Retinal pigment epithelial cell (primary cell): ENCODE data around the gene WDR89.
"Not testable (repeated sequence)": the region's sequence is repeated elsewhere in the genome, so short reads cannot be mapped to it uniquely, and the experiment has no call there.

Source experiments
- DNase-seq: peaks from one replicate; pipeline ENCODE4 v3.0.0-alpha.2; 2010; ENCODE audit warnings: low read depth
- H3K4me3 ChIP-seq: 2 replicates; pipeline ENCODE4 v1.5.1; 2011; ENCODE audit warnings: mild to moderate bottlenecking, low read length, control low read depth, moderate library complexity
- TF ChIP-seq, protein P1 (sequence below): conservative IDR thresholded peaks from 2 replicates; pipeline ENCODE4 v1.5.1; 2011; ENCODE audit warnings: low read depth, low read length, control low read depth, inconsistent platforms

The WDR89 gene

DNA sequence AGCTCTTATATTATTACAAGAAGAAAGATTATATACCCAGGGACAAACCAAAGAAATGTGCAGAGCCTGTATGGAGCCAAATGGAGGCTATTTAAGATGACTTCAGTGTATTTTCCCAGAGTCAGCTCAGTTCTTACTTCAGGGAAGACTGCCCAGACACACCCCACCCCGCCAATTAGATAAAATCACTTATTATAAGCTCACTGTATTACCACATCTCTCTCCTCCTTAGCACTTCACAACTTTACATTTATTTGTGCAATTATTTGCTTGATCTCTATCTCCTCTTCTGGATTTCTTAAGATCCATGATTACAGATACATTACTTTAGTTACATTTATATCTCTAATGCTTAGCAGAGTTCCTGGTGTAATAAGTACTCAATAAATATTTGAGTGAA, 24.7 kb upstream of the WDR89 start:
- no peak overlapping the region for H3K4me3 ChIP-seq
- DNase-seq, result no peak
- TF ChIP-seq, protein P1, sequence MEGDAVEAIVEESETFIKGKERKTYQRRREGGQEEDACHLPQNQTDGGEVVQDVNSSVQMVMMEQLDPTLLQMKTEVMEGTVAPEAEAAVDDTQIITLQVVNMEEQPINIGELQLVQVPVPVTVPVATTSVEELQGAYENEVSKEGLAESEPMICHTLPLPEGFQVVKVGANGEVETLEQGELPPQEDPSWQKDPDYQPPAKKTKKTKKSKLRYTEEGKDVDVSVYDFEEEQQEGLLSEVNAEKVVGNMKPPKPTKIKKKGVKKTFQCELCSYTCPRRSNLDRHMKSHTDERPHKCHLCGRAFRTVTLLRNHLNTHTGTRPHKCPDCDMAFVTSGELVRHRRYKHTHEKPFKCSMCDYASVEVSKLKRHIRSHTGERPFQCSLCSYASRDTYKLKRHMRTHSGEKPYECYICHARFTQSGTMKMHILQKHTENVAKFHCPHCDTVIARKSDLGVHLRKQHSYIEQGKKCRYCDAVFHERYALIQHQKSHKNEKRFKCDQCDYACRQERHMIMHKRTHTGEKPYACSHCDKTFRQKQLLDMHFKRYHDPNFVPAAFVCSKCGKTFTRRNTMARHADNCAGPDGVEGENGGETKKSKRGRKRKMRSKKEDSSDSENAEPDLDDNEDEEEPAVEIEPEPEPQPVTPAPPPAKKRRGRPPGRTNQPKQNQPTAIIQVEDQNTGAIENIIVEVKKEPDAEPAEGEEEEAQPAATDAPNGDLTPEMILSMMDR, result no peak

DNA sequence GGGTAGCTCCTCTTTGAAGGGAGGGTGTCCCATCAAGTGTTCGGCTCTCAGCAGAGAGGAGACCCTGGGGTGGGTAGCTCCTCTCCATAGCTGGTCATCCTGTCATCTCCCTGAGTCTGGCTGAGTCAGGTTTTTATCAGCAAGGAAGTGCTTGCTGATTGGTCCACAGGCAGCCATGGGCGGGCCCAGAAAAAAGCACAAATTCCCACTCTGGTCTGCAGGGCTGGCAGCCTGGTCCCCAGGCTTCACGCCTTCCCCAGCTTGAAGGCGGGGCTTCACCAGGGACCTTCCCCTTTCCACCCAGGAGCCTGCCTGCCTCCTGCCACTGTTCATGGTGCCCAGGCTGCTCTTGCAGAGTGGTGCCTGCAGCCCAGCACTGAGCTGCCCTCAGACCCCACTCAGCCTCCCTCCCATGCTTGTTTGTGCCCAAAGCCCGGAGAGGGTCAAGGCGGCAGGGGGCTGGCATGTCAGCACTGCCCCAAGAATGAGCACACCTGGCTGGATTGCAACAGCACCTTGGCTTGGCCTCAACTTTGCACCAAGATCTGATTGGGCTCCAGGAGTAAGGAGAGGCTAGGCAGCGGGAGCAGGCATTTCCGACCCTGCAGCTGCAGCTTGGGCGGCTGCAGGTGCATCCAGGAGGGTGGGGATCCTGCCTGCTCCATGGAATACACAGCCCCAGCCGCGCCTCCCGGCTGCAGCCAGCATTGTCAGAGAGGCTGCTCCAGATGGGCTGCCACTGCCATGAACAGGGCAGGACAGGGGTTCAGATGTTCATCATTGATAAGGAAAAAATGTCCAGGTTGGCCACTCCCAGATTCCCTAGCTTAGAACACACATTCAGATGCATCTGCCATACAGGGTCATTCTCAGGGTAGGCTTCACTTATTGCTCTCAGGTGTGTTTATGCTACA, 22.0 kb upstream of the WDR89 start:
- TF ChIP-seq, protein P1, result no peak
- no peak for DNase-seq

DNA sequence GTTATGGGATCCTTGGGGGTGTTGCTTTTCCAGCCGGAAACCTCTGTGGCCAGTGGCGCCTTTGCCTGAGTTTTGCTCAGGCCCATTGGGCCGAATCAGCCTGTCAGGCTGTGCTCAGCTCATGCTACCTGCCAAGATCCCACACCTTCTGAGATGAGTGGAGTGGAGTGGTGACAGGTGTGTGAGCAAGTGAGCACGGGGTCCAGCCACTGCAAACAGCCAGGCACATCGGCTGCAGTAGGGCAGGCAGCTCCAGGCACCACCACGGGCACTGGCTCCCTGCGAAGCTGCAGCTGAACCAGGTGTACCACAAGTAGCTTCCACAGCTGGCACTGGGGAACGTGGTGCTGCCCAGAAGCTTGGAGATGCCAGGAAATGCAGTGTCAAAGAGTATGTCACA, 21.1 kb upstream of the WDR89 start:
- no peak overlapping the region for H3K4me3 ChIP-seq
- DNase-seq, result no peak

More for the DNA sequence above, 22.0 kb upstream of the WDR89 start:
- H3K4me3 ChIP-seq, result no peak overlapping the region

DNA sequence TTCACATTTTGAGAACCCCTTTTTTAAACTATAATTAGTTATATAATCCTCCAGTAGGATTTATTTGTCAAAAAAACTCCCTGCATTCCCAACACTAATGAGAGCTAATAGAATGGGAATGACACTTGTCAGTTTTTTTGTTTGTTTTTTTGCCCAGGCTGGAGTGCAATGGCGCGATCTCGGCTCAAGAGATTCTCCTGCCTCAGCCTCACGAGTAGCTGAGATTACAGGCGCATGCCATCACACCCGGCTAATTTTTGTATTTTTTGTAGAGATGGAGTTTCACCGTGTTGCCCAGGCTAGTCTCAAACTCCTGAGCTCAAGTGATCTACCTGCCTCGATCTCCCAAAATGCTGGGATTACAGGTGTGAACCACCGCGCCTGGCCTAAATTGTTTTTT, 20.2 kb upstream of the WDR89 start:
- not testable (repeated sequence) for DNase-seq, H3K4me3 ChIP-seq

More for the DNA sequence above, 21.1 kb upstream of the WDR89 start:
- TF ChIP-seq, protein P1, result no peak

DNA sequence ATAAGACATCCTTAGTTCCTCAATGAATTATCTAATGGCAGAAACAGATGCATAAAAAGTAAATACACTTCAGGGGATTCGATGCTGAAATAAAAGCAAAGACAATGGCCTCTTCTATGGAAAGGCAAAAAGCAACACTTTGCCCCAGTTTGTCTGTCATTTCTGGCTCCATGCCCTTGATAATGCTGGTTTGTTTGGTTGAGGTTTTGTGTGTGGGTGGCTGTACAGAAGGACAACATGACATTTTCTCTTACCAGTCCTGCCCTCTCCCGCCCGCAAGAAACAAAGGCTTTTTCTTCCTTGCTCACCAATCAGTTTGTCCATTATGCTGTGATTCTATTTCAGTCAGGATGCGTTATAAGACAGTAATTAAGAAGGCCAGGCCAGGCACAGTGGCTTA, 18.1 kb upstream of the WDR89 start:
- DNase-seq, result no peak
- TF ChIP-seq, protein P1, result no peak
- H3K4me3 ChIP-seq, result no peak overlapping the region

DNA sequence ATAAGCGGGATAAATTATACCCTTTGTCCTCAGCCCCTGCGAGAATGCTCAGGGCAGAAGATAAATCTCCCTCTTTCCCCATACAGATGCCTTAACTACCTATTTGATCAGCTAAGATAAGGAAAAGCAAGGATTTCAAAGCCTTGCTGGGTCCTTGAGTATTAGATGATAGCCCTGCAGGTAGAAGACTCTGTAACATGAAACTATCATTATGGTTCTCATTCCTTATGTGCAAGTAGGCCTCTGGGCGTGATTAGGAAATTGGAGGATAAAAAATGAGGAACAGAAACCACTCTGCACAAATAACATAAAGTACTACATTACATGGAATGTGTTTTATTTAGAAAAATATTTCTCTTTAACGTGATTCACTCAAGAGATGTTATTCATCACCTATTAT, 14.5 kb upstream of the WDR89 start:
- H3K4me3 ChIP-seq, result no peak overlapping the region
- DNase-seq, result no peak
- TF ChIP-seq, protein P1, result no peak

DNA sequence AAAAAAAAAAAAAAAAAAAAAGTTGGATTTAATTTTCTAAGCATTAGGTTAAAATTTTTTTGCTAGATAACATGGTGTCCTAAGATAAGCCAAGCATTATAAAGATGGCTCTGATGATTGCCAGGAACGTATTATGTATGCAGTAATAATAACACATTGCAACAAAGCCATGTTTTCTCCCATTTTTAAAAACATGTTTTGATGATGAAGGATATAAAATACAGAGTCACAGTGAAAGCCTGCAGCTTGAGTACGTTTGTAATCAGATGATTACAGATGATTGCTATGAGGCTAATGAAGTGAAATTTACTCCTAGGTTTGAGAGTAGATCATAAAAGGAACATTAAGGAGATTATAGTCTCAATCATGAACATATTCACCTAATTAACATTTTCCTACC, 13.3 kb upstream of the WDR89 start:
- DNase-seq, result no peak
- TF ChIP-seq, protein P1, result no peak

More for the DNA sequence above, 13.3 kb upstream of the WDR89 start:
- no peak overlapping the region for H3K4me3 ChIP-seq
